H1 (cell line): ENCODE data around the gene NFIX. TPM values are rescaled to one million over a fixed set of nuclear protein-coding genes. Genes with fewer than 3 reads are reported as not detected.

Experiments
- CTCF ChIA-PET: fragments of 300-600 bp; sonication (Branson Sonifier 250); formaldehyde crosslinking; loops from one replicate; lab custom pipeline; 2021; ENCODE audit not compliant: partially characterized antibody; lab: Charles Lee
- POLR2A ChIA-PET: fragments of 300-600 bp; sonication (Branson Sonifier 250); formaldehyde crosslinking; loops from one replicate; lab custom pipeline; 2021; ENCODE audit warnings: inconsistent platforms; ENCODE audit not compliant: partially characterized antibody; lab: Charles Lee
- DNase-seq, 2 experiments: peaks; one replicate each; pipeline versions ENCODE4 v3.0.0 to v3.0.0-alpha.2; 2010 to 2022; ENCODE audit warnings: low spot score in 2 of 2, low read depth in 1 of 2, mixed read lengths in 1 of 2
- FAIRE-seq: peaks from 2 replicates; lab custom pipeline; 2011; peaks lifted over from hg19 to GRCh38; lab: Jason Lieb, UNC
- H2AFZ ChIP-seq: 2 replicates; pipeline ENCODE4 v1.8.1; 2012; ENCODE audit warnings: low read length, inconsistent platforms
- H2AK5ac ChIP-seq: 2 replicates; pipeline ENCODE4 v1.6.1; 2013; ENCODE audit warnings: low read depth, low read length
- H2BK120ac ChIP-seq: replicated peaks from 2 replicates; pipeline ENCODE3; 2013; ENCODE audit warnings: low read depth, low read length, inconsistent platforms
- H2BK12ac ChIP-seq: 2 replicates; pipeline ENCODE4 v1.6.1; 2013; ENCODE audit warnings: low read depth, low read length
- H2BK15ac ChIP-seq: 2 replicates; pipeline ENCODE4 v1.6.1; 2013; ENCODE audit warnings: low read length
- H2BK20ac ChIP-seq: 2 replicates; pipeline ENCODE4 v1.6.1; 2013; ENCODE audit warnings: low read length
- H2BK5ac ChIP-seq: 2 replicates; pipeline ENCODE4 v1.6.1; 2013; ENCODE audit warnings: low read depth, low read length
- H3K14ac ChIP-seq: 2 replicates; pipeline ENCODE4 v1.6.1; 2013; ENCODE audit warnings: inconsistent platforms; ENCODE audit not compliant: insufficient read length
- H3K18ac ChIP-seq: 2 replicates; pipeline ENCODE4 v1.6.1; 2013; ENCODE audit warnings: low read length; ENCODE audit errors: extremely low read depth
- H3K23ac ChIP-seq: 2 replicates; pipeline ENCODE4 v1.6.1; 2013; ENCODE audit warnings: inconsistent platforms; ENCODE audit not compliant: insufficient read length
- H3K23me2 ChIP-seq: 2 replicates; pipeline ENCODE4 v1.6.1; 2013; ENCODE audit warnings: low read depth, low read length
- H3K27ac ChIP-seq: 2 replicates; pipeline ENCODE4 v1.6.1; 2011; ENCODE audit warnings: low read depth, low read length, inconsistent platforms
- H3K27me3 ChIP-seq, 4 experiments: replicated peaks in 1 of 4; 1 replicate in 1 of 4; 2 replicates in 3 of 4; pipeline versions ENCODE4 v1.6.1 to v1.8.1; 2011 to 2013; ENCODE audit warnings: low read length in 3 of 4, mild to moderate bottlenecking in 3 of 4, inconsistent platforms in 2 of 4, mixed read lengths in 2 of 4, moderate library complexity in 1 of 4; ENCODE audit not compliant: control insufficient read depth in 3 of 4, insufficient read depth in 3 of 4; ENCODE audit errors: extremely low read depth in 1 of 4
- H3K36me3 ChIP-seq, 4 experiments: 2 replicates each; pipeline versions ENCODE4 v1.6.1 to v1.8.1; 2011 to 2013; ENCODE audit warnings: mild to moderate bottlenecking in 4 of 4, low read length in 3 of 4, moderate library complexity in 2 of 4, control low read depth in 1 of 4, inconsistent platforms in 1 of 4; ENCODE audit not compliant: insufficient read depth in 4 of 4, control insufficient read depth in 2 of 4
- H3K4ac ChIP-seq: replicated peaks from 2 replicates; pipeline ENCODE3; 2013; ENCODE audit warnings: low read length, low read depth, mixed read lengths, inconsistent platforms; ENCODE audit not compliant: insufficient read length
- H3K4me1 ChIP-seq, 4 experiments: replicated peaks in 1 of 4; 1 replicate in 1 of 4; 2 replicates in 3 of 4; pipeline versions ENCODE4 v1.6.1 to v1.8.1; 2011 to 2013; ENCODE audit warnings: low read length in 3 of 4, inconsistent platforms in 2 of 4, mixed read lengths in 1 of 4; ENCODE audit not compliant: insufficient read depth in 4 of 4, control insufficient read depth in 3 of 4
- H3K4me2 ChIP-seq, 2 experiments: 2 replicates each; pipeline versions ENCODE4 v1.6.1 to v1.8.1; 2011 to 2013; ENCODE audit warnings: low read depth in 2 of 2, low read length in 2 of 2, control low read depth in 1 of 2, inconsistent platforms in 1 of 2, mild to moderate bottlenecking in 1 of 2; ENCODE audit not compliant: insufficient read depth in 1 of 2
- H3K4me3 ChIP-seq, 4 experiments: fragments of 200-600, 300-600 bp in 1 of 4; sonication (generic), shearing (Covaris generic), sonication (Bioruptor Twin) in 1 of 4; 2 replicates each; pipeline versions ENCODE4 v1.5.1 to v1.8.1; 2011 to 2016; ENCODE audit warnings: low read length in 4 of 4, low read depth in 3 of 4, control low read depth in 2 of 4, inconsistent platforms in 2 of 4, mild to moderate bottlenecking in 2 of 4, mixed read lengths in 1 of 4, moderate library complexity in 1 of 4; ENCODE audit not compliant: insufficient read depth in 2 of 4; ENCODE audit errors: extremely low read depth in 1 of 4
- H3K56ac ChIP-seq: replicated peaks from 2 replicates; pipeline ENCODE3; 2013; ENCODE audit warnings: low read depth, mild to moderate bottlenecking, mixed read lengths, low read length, inconsistent platforms; ENCODE audit not compliant: insufficient read length
- H3K79me1 ChIP-seq: 2 replicates; pipeline ENCODE4 v1.6.1; 2013; ENCODE audit warnings: low read depth, low read length, control low read depth
- H3K79me2 ChIP-seq, 2 experiments: 2 replicates each; pipeline versions ENCODE4 v1.6.1 to v1.8.1; 2012 to 2013; ENCODE audit warnings: low read length in 2 of 2, mild to moderate bottlenecking in 2 of 2, inconsistent platforms in 1 of 2; ENCODE audit not compliant: insufficient read depth in 2 of 2, control insufficient read depth in 1 of 2
- H3K9ac ChIP-seq, 4 experiments: replicated peaks in 1 of 4; 1 replicate in 1 of 4; 2 replicates in 3 of 4; pipeline versions ENCODE4 v1.6.1 to v1.8.1; 2011 to 2013; ENCODE audit warnings: low read depth in 3 of 4, low read length in 3 of 4, control low read depth in 2 of 4, mild to moderate bottlenecking in 2 of 4, moderate library complexity in 2 of 4, inconsistent platforms in 1 of 4; ENCODE audit errors: extremely low read depth in 1 of 4
- H3K9me3 ChIP-seq, 2 experiments: 2 replicates each; pipeline versions ENCODE4 v1.6.1 to v1.8.1; 2012 to 2013; ENCODE audit warnings: mild to moderate bottlenecking in 2 of 2, moderate library complexity in 2 of 2, control low read depth in 1 of 2, inconsistent platforms in 1 of 2, low read depth in 1 of 2, low read length in 1 of 2, mixed read lengths in 1 of 2; ENCODE audit not compliant: insufficient read depth in 2 of 2
- H4K20me1 ChIP-seq, 2 experiments: replicated peaks in 1 of 2; 2 replicates each; pipeline versions ENCODE3 to v1.8.1; 2011 to 2013; ENCODE audit warnings: inconsistent platforms in 2 of 2, low read length in 2 of 2, mild to moderate bottlenecking in 1 of 2; ENCODE audit not compliant: insufficient read depth in 2 of 2, control insufficient read depth in 1 of 2
- H4K5ac ChIP-seq: 2 replicates; pipeline ENCODE4 v1.6.1; 2013; ENCODE audit warnings: low read length, low read depth, mixed read lengths, inconsistent platforms; ENCODE audit not compliant: insufficient read length
- H4K8ac ChIP-seq: 2 replicates; pipeline ENCODE4 v1.8.0; 2013; ENCODE audit warnings: mild to moderate bottlenecking, moderate library complexity, low read length, inconsistent platforms; ENCODE audit not compliant: insufficient read depth; ENCODE audit errors: extremely low read depth
- H4K91ac ChIP-seq: replicated peaks from 2 replicates; pipeline ENCODE3; 2013; ENCODE audit warnings: low read length, mixed read lengths, inconsistent platforms; ENCODE audit not compliant: insufficient read length
- BRCA1 ChIP-seq: IDR thresholded peaks from 2 replicates; pipeline ENCODE4 v1.6.1; 2012; ENCODE audit warnings: low read depth, low read length, improper control_type of control experiment
- CHD2 ChIP-seq: IDR thresholded peaks from 2 replicates; pipeline ENCODE4 v1.6.1; 2012; ENCODE audit warnings: low read length, improper control_type of control experiment
- EGR1 ChIP-seq: IDR thresholded peaks from 2 replicates; pipeline ENCODE4 v1.6.1; 2011; ENCODE audit warnings: low read depth, low read length, borderline replicate concordance
- EZH2 ChIP-seq: fragments of 200-600 bp; sonication (generic); IDR thresholded peaks from 2 replicates; pipeline ENCODE4 v1.7.1; 2012; ENCODE audit warnings: low read depth, mild to moderate bottlenecking, moderate library complexity, low read length, inconsistent platforms; ENCODE audit not compliant: severe bottlenecking
- JUN ChIP-seq: IDR thresholded peaks from 2 replicates; pipeline ENCODE4 v1.6.1; 2011; ENCODE audit warnings: low read depth, mild to moderate bottlenecking, improper control_type of control experiment, low read length
- POLR2A ChIP-seq, 2 experiments: IDR thresholded peaks; 1 replicate in 1 of 2; 2 replicates in 1 of 2; pipeline ENCODE4 v1.6.1; 2011; ENCODE audit warnings: low read depth in 2 of 2, low read length in 2 of 2, mild to moderate bottlenecking in 2 of 2; ENCODE audit errors: control extremely low read depth in 1 of 2
- POLR2AphosphoS5 ChIP-seq: IDR thresholded peaks from 2 replicates; pipeline ENCODE4 v1.6.1; 2011; ENCODE audit warnings: low read depth, low read length
- SP1 ChIP-seq: IDR thresholded peaks from 2 replicates; pipeline ENCODE4 v1.6.1; 2011; ENCODE audit warnings: low read depth, low read length
- TCF12 ChIP-seq: IDR thresholded peaks from 2 replicates; pipeline ENCODE4 v1.6.1; 2011; ENCODE audit warnings: low read depth, mild to moderate bottlenecking, low read length
- ZNF274 ChIP-seq: IDR thresholded peaks from 2 replicates; pipeline ENCODE4 v1.7.0; 2012; ENCODE audit warnings: low read length, borderline replicate concordance; ENCODE audit errors: extremely low read depth
- WGBS, 2 experiments: shearing (Covaris generic) in 1 of 2; methylation state at CpG; one replicate each; pipeline versions ENCODE4 v1.1.6 to v1.1.7; 2013 to 2015; ENCODE audit warnings: low lambda C conversion rate in 2 of 2, mixed read lengths in 2 of 2, inconsistent platforms in 1 of 2, low coverage in 1 of 2, missing lambda C conversion rate in 1 of 2; ENCODE audit not compliant: insufficient replicate concordance in 2 of 2, insufficient coverage in 1 of 2, insufficient read length in 1 of 2; ENCODE audit errors: extremely low coverage in 1 of 2, missing lambda C conversion rate in 1 of 2; 5-methylcytosine and 5-hydroxymethylcytosine counted together
- polyA plus RNA-seq, 7 experiments: library from polyadenylated mRNA; depleted of rRNA in 3 of 7; stranded (reverse) in 5 of 7; unstranded in 2 of 7; fragments of >200 nt in 5 of 7; fragments of 200-250 nt in 2 of 7; gene quantifications; 1 replicate in 5 of 7; 2 replicates in 1 of 7; 4 replicates in 1 of 7; pipeline versions ENCODE4 v1.2.1 to v1.2.3, GENCODE V29; 2011 to 2013; ENCODE audit warnings: missing spikeins in 2 of 7, mixed read lengths in 2 of 7
- total RNA-seq: library from RNA; stranded (reverse); fragmentation: NEBNext Ultra II Directional; extraction: Animal tissue kit (Norgen Biotek cat#: 25700); gene quantifications from 2 replicates; pipeline ENCODE4 v1.2.1, GENCODE V29; 2021
- TF ChIP-seq, protein P1 (sequence below): IDR thresholded peaks from 2 replicates; pipeline ENCODE4 v1.6.1; 2012; ENCODE audit warnings: low read length, inconsistent platforms
- TF ChIP-seq, protein P2 (sequence below): IDR thresholded peaks from 2 replicates; pipeline ENCODE4 v1.6.1; 2012; ENCODE audit warnings: inconsistent platforms

NFIX gene
- total and polyA plus RNA-seq, 2 of the 8 experiments (the other 6 are each of a cell fraction or from before 2014, with no cell fraction given), result 0.03 to 0.20 TPM

DNA sequence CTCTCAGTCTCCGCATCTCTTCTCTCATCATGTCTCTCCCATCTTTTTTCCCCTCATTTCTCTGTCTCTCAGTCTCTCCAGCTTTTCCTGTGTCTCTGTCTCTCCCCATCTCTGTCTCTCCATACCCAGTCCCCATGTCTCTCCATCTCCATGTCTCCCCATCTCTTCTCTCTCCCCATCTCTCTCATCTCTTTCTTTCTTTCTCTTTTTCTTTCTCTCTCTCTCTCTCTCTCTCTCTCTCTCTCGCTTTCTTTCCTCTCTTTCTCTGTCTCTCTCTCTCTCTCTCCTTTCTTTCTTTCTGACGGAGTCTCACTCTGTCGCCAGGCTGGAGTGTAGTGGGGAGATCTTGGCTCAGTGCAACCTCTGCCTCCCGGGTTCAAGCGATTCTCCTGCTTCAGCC, 12.6 kb upstream of the NFIX start:
- Histone ChIP-seq H3K4me3 (no peak overlapping the region), H4K91ac (no peak overlapping the region), H3K27ac (no peak overlapping the region), H3K27me3 (peaks cover 2 to 35% (median 29%) of the 10 kb centered on the region in 4 experiments), H3K9me3 (no peaks in the 10 kb centered on the region), H3K9ac (no peak overlapping the region), H3K18ac (no peak overlapping the region), H2AFZ (no peak overlapping the region), H3K23me2 (peaks cover 6% of the 10 kb centered on the region), H3K36me3 (no peaks in the 10 kb centered on the region), H3K4ac (no peak overlapping the region), H4K8ac (no peak overlapping the region), H3K79me1 (no peaks in the 10 kb centered on the region), H2BK20ac (no peak overlapping the region), H4K5ac (no peak overlapping the region), H2BK120ac (no peak overlapping the region), H3K14ac (no peak overlapping the region), H4K20me1 (peaks cover 0 to 14% of the 10 kb centered on the region in 2 experiments), H3K79me2 (no peaks in the 10 kb centered on the region), H2BK12ac (no peak overlapping the region), H3K4me2 (0 out of 4 replicates have a peak overlapping the region, but pooled peaks of 1 of the 2 experiments have one; percentile 4), H3K23ac (no peak overlapping the region), H3K56ac (no peak overlapping the region), H2BK5ac (no peak overlapping the region), H3K4me1 (peaks cover 0 to 7% (median 3%) of the 10 kb centered on the region in 4 experiments; a peak in 4 of 7 replicates), H2BK15ac (no peak overlapping the region), H2AK5ac (no peak overlapping the region)
- ChIA-PET CTCF (interaction anchor here (1.0 to 16.3 kb wide), 12 partner anchors 16 to 124 kb away, joined by 3 to 431 read pairs (median 6); partner anchors contain the start of gene DAND5), POLR2A (interaction anchor here (1.7 kb wide), 1 partner anchor 111 kb away, joined by 4 read pairs; no protein-coding TSS in a partner anchor)
- FAIRE-seq (no peak), DNase-seq (no peak)
- TF ChIP-seq EGR1 (no peak), ZNF274 (no peak), EZH2 (no peak), BRCA1 (no peak), POLR2AphosphoS5 (no peak), TCF12 (no peak), SP1 (no peak), JUN (no peak), POLR2A (IDR thresholded peaks at IDR 0.05; ENCODE audit: control extremely low read depth in 1 of 2, low read depth in 2 of 2, low read length in 2 of 2) (no peak), CHD2 (no peak)
- TF ChIP-seq, protein P1, sequence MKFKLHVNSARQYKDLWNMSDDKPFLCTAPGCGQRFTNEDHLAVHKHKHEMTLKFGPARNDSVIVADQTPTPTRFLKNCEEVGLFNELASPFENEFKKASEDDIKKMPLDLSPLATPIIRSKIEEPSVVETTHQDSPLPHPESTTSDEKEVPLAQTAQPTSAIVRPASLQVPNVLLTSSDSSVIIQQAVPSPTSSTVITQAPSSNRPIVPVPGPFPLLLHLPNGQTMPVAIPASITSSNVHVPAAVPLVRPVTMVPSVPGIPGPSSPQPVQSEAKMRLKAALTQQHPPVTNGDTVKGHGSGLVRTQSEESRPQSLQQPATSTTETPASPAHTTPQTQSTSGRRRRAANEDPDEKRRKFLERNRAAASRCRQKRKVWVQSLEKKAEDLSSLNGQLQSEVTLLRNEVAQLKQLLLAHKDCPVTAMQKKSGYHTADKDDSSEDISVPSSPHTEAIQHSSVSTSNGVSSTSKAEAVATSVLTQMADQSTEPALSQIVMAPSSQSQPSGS, result no peak
- TF ChIP-seq, protein P2, sequence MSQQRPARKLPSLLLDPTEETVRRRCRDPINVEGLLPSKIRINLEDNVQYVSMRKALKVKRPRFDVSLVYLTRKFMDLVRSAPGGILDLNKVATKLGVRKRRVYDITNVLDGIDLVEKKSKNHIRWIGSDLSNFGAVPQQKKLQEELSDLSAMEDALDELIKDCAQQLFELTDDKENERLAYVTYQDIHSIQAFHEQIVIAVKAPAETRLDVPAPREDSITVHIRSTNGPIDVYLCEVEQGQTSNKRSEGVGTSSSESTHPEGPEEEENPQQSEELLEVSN, result no peak
- 99% methylated on average over 4 of the region's 6 CpGs; no CpG with 5 or more reads in 1 of the 2 experiments for WGBS, 2 experiments
